Measurements from ENCODE around the gene C19orf25. TPM values are rescaled to one million over a fixed set of nuclear protein-coding genes. Genes with fewer than 3 reads are reported as not detected.

The C19orf25 gene
- total RNA-seq, 2 experiments from 2014 or later = 27.0 to 28.7 TPM

Other genes with a start within 250 kb of the C19orf25 start
- under 1 TPM; 0.33 to 0.46 TPM for gene CBARP, start 241.2 kb downstream of the C19orf25 start, total RNA-seq
- gene ATP5F1D, start 237.5 kb downstream of the C19orf25 start, total RNA-seq = 100 to 1,000 TPM; 175 to 177 TPM
- gene MIDN, start 230.6 kb downstream of the C19orf25 start, total RNA-seq = 10 to 100 TPM; 29.3 to 29.6 TPM
- gene CIRBP, start 209.9 kb downstream of the C19orf25 start, total RNA-seq = 100 to 1,000 TPM; 208 to 216 TPM
- gene FAM174C, start 203.7 kb downstream of the C19orf25 start, total RNA-seq = 100 to 1,000 TPM in 1 of 2 experiments, 10 to 100 TPM in 1; 99.8 to 101 TPM
- gene EFNA2, start 193.3 kb downstream of the C19orf25 start, total RNA-seq = not detected
- gene NDUFS7, start 95.3 kb downstream of the C19orf25 start, total RNA-seq = 100 to 1,000 TPM in 1 of 2 experiments, 10 to 100 TPM in 1; 98.7 to 101 TPM
- 10 to 100 TPM; 36.5 to 37.6 TPM for gene GAMT, start 77.7 kb downstream of the C19orf25 start, total RNA-seq
- gene DAZAP1, start 71.6 kb downstream of the C19orf25 start, total RNA-seq = 100 to 1,000 TPM; 287 to 297 TPM
- 1,000 to 10,000 TPM; 1,472 to 1,524 TPM for gene RPS15, start 40.8 kb downstream of the C19orf25 start, total RNA-seq
- gene APC2, start 29.1 kb downstream of the C19orf25 start, total RNA-seq = under 1 TPM; 0.21 to 0.26 TPM
- gene PCSK4, start 11.1 kb upstream of the C19orf25 start, total RNA-seq = 1 to 10 TPM; 1.5 to 1.7 TPM
- 1 to 10 TPM; 1.3 to 1.8 TPM for gene REEP6, start 12.0 kb upstream of the C19orf25 start, total RNA-seq
- gene ADAMTSL5, start 33.8 kb upstream of the C19orf25 start, total RNA-seq = 1 to 10 TPM; 1.1 to 1.5 TPM
- not detected for gene PLK5, start 44.9 kb upstream of the C19orf25 start, total RNA-seq
- 1 to 10 TPM; 6.1 to 6.5 TPM for gene MEX3D, start 89.1 kb upstream of the C19orf25 start, total RNA-seq
- 100 to 1,000 TPM; 111 to 117 TPM for gene MBD3, start 113.7 kb upstream of the C19orf25 start, total RNA-seq
- gene UQCR11, start 126.2 kb upstream of the C19orf25 start, total RNA-seq = 100 to 1,000 TPM; 229 to 244 TPM
- gene TCF3, start 173.4 kb upstream of the C19orf25 start, total RNA-seq = 100 to 1,000 TPM; 106 TPM

All from activated naive CD8-positive, alpha-beta T cell treated with anti-CD3 and anti-CD28 coated beads for 36 hours (primary cell).